H1 (cell line): ENCODE results near the gene LTBP3. TPM values are rescaled to one million over a fixed set of nuclear protein-coding genes. Genes with fewer than 3 reads are reported as not detected.

Experiments
- CTCF ChIA-PET: fragments of 300-600 bp; sonication (Branson Sonifier 250); formaldehyde crosslinking; loops from one replicate; lab custom pipeline; 2021; ENCODE audit not compliant: partially characterized antibody; lab: Charles Lee
- POLR2A ChIA-PET: fragments of 300-600 bp; sonication (Branson Sonifier 250); formaldehyde crosslinking; loops from one replicate; lab custom pipeline; 2021; ENCODE audit warnings: inconsistent platforms; ENCODE audit not compliant: partially characterized antibody; lab: Charles Lee
- DNase-seq, 2 experiments: peaks; one replicate each; pipeline versions ENCODE4 v3.0.0 to v3.0.0-alpha.2; 2010 to 2022; ENCODE audit warnings: low spot score in 2 of 2, low read depth in 1 of 2, mixed read lengths in 1 of 2
- FAIRE-seq: peaks from 2 replicates; lab custom pipeline; 2011; peaks lifted over from hg19 to GRCh38; lab: Jason Lieb, UNC
- H2AFZ ChIP-seq: 2 replicates; pipeline ENCODE4 v1.8.1; 2012; ENCODE audit warnings: low read length, inconsistent platforms
- H2AK5ac ChIP-seq: 2 replicates; pipeline ENCODE4 v1.6.1; 2013; ENCODE audit warnings: low read depth, low read length
- H2BK120ac ChIP-seq: replicated peaks from 2 replicates; pipeline ENCODE3; 2013; ENCODE audit warnings: low read depth, low read length, inconsistent platforms
- H2BK12ac ChIP-seq: 2 replicates; pipeline ENCODE4 v1.6.1; 2013; ENCODE audit warnings: low read depth, low read length
- H2BK15ac ChIP-seq: 2 replicates; pipeline ENCODE4 v1.6.1; 2013; ENCODE audit warnings: low read length
- H2BK20ac ChIP-seq: 2 replicates; pipeline ENCODE4 v1.6.1; 2013; ENCODE audit warnings: low read length
- H2BK5ac ChIP-seq: 2 replicates; pipeline ENCODE4 v1.6.1; 2013; ENCODE audit warnings: low read depth, low read length
- H3K14ac ChIP-seq: 2 replicates; pipeline ENCODE4 v1.6.1; 2013; ENCODE audit warnings: inconsistent platforms; ENCODE audit not compliant: insufficient read length
- H3K18ac ChIP-seq: 2 replicates; pipeline ENCODE4 v1.6.1; 2013; ENCODE audit warnings: low read length; ENCODE audit errors: extremely low read depth
- H3K23ac ChIP-seq: 2 replicates; pipeline ENCODE4 v1.6.1; 2013; ENCODE audit warnings: inconsistent platforms; ENCODE audit not compliant: insufficient read length
- H3K23me2 ChIP-seq: 2 replicates; pipeline ENCODE4 v1.6.1; 2013; ENCODE audit warnings: low read depth, low read length
- H3K27ac ChIP-seq: 2 replicates; pipeline ENCODE4 v1.6.1; 2011; ENCODE audit warnings: low read depth, low read length, inconsistent platforms
- H3K27me3 ChIP-seq, 4 experiments: replicated peaks in 1 of 4; 1 replicate in 1 of 4; 2 replicates in 3 of 4; pipeline versions ENCODE4 v1.6.1 to v1.8.1; 2011 to 2013; ENCODE audit warnings: low read length in 3 of 4, mild to moderate bottlenecking in 3 of 4, inconsistent platforms in 2 of 4, mixed read lengths in 2 of 4, moderate library complexity in 1 of 4; ENCODE audit not compliant: control insufficient read depth in 3 of 4, insufficient read depth in 3 of 4; ENCODE audit errors: extremely low read depth in 1 of 4
- H3K36me3 ChIP-seq, 4 experiments: 2 replicates each; pipeline versions ENCODE4 v1.6.1 to v1.8.1; 2011 to 2013; ENCODE audit warnings: mild to moderate bottlenecking in 4 of 4, low read length in 3 of 4, moderate library complexity in 2 of 4, control low read depth in 1 of 4, inconsistent platforms in 1 of 4; ENCODE audit not compliant: insufficient read depth in 4 of 4, control insufficient read depth in 2 of 4
- H3K4ac ChIP-seq: replicated peaks from 2 replicates; pipeline ENCODE3; 2013; ENCODE audit warnings: low read length, low read depth, mixed read lengths, inconsistent platforms; ENCODE audit not compliant: insufficient read length
- H3K4me1 ChIP-seq, 4 experiments: replicated peaks in 1 of 4; 1 replicate in 1 of 4; 2 replicates in 3 of 4; pipeline versions ENCODE4 v1.6.1 to v1.8.1; 2011 to 2013; ENCODE audit warnings: low read length in 3 of 4, inconsistent platforms in 2 of 4, mixed read lengths in 1 of 4; ENCODE audit not compliant: insufficient read depth in 4 of 4, control insufficient read depth in 3 of 4
- H3K4me2 ChIP-seq, 2 experiments: 2 replicates each; pipeline versions ENCODE4 v1.6.1 to v1.8.1; 2011 to 2013; ENCODE audit warnings: low read depth in 2 of 2, low read length in 2 of 2, control low read depth in 1 of 2, inconsistent platforms in 1 of 2, mild to moderate bottlenecking in 1 of 2; ENCODE audit not compliant: insufficient read depth in 1 of 2
- H3K4me3 ChIP-seq, 4 experiments: fragments of 200-600, 300-600 bp in 1 of 4; sonication (generic), shearing (Covaris generic), sonication (Bioruptor Twin) in 1 of 4; 2 replicates each; pipeline versions ENCODE4 v1.5.1 to v1.8.1; 2011 to 2016; ENCODE audit warnings: low read length in 4 of 4, low read depth in 3 of 4, control low read depth in 2 of 4, inconsistent platforms in 2 of 4, mild to moderate bottlenecking in 2 of 4, mixed read lengths in 1 of 4, moderate library complexity in 1 of 4; ENCODE audit not compliant: insufficient read depth in 2 of 4; ENCODE audit errors: extremely low read depth in 1 of 4
- H3K56ac ChIP-seq: replicated peaks from 2 replicates; pipeline ENCODE3; 2013; ENCODE audit warnings: low read depth, mild to moderate bottlenecking, mixed read lengths, low read length, inconsistent platforms; ENCODE audit not compliant: insufficient read length
- H3K79me1 ChIP-seq: 2 replicates; pipeline ENCODE4 v1.6.1; 2013; ENCODE audit warnings: low read depth, low read length, control low read depth
- H3K79me2 ChIP-seq, 2 experiments: 2 replicates each; pipeline versions ENCODE4 v1.6.1 to v1.8.1; 2012 to 2013; ENCODE audit warnings: low read length in 2 of 2, mild to moderate bottlenecking in 2 of 2, inconsistent platforms in 1 of 2; ENCODE audit not compliant: insufficient read depth in 2 of 2, control insufficient read depth in 1 of 2
- H3K9ac ChIP-seq, 4 experiments: replicated peaks in 1 of 4; 1 replicate in 1 of 4; 2 replicates in 3 of 4; pipeline versions ENCODE4 v1.6.1 to v1.8.1; 2011 to 2013; ENCODE audit warnings: low read depth in 3 of 4, low read length in 3 of 4, control low read depth in 2 of 4, mild to moderate bottlenecking in 2 of 4, moderate library complexity in 2 of 4, inconsistent platforms in 1 of 4; ENCODE audit errors: extremely low read depth in 1 of 4
- H3K9me3 ChIP-seq, 2 experiments: 2 replicates each; pipeline versions ENCODE4 v1.6.1 to v1.8.1; 2012 to 2013; ENCODE audit warnings: mild to moderate bottlenecking in 2 of 2, moderate library complexity in 2 of 2, control low read depth in 1 of 2, inconsistent platforms in 1 of 2, low read depth in 1 of 2, low read length in 1 of 2, mixed read lengths in 1 of 2; ENCODE audit not compliant: insufficient read depth in 2 of 2
- H4K20me1 ChIP-seq, 2 experiments: replicated peaks in 1 of 2; 2 replicates each; pipeline versions ENCODE3 to v1.8.1; 2011 to 2013; ENCODE audit warnings: inconsistent platforms in 2 of 2, low read length in 2 of 2, mild to moderate bottlenecking in 1 of 2; ENCODE audit not compliant: insufficient read depth in 2 of 2, control insufficient read depth in 1 of 2
- H4K5ac ChIP-seq: 2 replicates; pipeline ENCODE4 v1.6.1; 2013; ENCODE audit warnings: low read length, low read depth, mixed read lengths, inconsistent platforms; ENCODE audit not compliant: insufficient read length
- H4K8ac ChIP-seq: 2 replicates; pipeline ENCODE4 v1.8.0; 2013; ENCODE audit warnings: mild to moderate bottlenecking, moderate library complexity, low read length, inconsistent platforms; ENCODE audit not compliant: insufficient read depth; ENCODE audit errors: extremely low read depth
- H4K91ac ChIP-seq: replicated peaks from 2 replicates; pipeline ENCODE3; 2013; ENCODE audit warnings: low read length, mixed read lengths, inconsistent platforms; ENCODE audit not compliant: insufficient read length
- ASH2L ChIP-seq: fragments of 200-600, 300-600 bp; sonication (generic); IDR thresholded peaks from one replicate; pipeline ENCODE4 v1.7.1; 2017; ENCODE audit warnings: low read length
- CTBP2 ChIP-seq: IDR thresholded peaks from 2 replicates; pipeline ENCODE4 v1.7.0; 2011; ENCODE audit warnings: borderline replicate concordance, mild to moderate bottlenecking, moderate library complexity, mixed read lengths, low read length; ENCODE audit not compliant: insufficient read depth, insufficient read length
- KDM4A ChIP-seq: IDR thresholded peaks from one replicate; pipeline ENCODE4 v1.7.1; 2012; ENCODE audit warnings: low read depth, mild to moderate bottlenecking, moderate library complexity, low read length, inconsistent platforms; ENCODE audit not compliant: severe bottlenecking
- MAX ChIP-seq: IDR thresholded peaks from 2 replicates; pipeline ENCODE4 v1.6.1; 2012; ENCODE audit warnings: inconsistent platforms
- POLR2AphosphoS5 ChIP-seq: IDR thresholded peaks from 2 replicates; pipeline ENCODE4 v1.6.1; 2011; ENCODE audit warnings: low read depth, low read length
- TAF1 ChIP-seq: IDR thresholded peaks from 2 replicates; pipeline ENCODE4 v1.6.1; 2011; ENCODE audit warnings: mild to moderate bottlenecking, low read depth, low read length
- TEAD4 ChIP-seq: IDR thresholded peaks from 2 replicates; pipeline ENCODE4 v1.6.1; 2012; ENCODE audit warnings: low read depth, low read length, inconsistent platforms, mixed read lengths
- WGBS, 2 experiments: shearing (Covaris generic) in 1 of 2; methylation state at CpG; one replicate each; pipeline versions ENCODE4 v1.1.6 to v1.1.7; 2013 to 2015; ENCODE audit warnings: low lambda C conversion rate in 2 of 2, mixed read lengths in 2 of 2, inconsistent platforms in 1 of 2, low coverage in 1 of 2, missing lambda C conversion rate in 1 of 2; ENCODE audit not compliant: insufficient replicate concordance in 2 of 2, insufficient coverage in 1 of 2, insufficient read length in 1 of 2; ENCODE audit errors: extremely low coverage in 1 of 2, missing lambda C conversion rate in 1 of 2; 5-methylcytosine and 5-hydroxymethylcytosine counted together
- long read RNA-seq, 2 experiments: library from RNA in 1 of 2; library from capped mRNA in 1 of 2; stranded (forward); transcript quantifications; one replicate each; pipeline ENCODE4 v2.0.0, GENCODE V29; 2021; ENCODE audit warnings: inconsistent platforms in 1 of 2
- polyA minus RNA-seq, 3 experiments: library from RNA; depleted of rRNA, polyadenylated mRNA; stranded (reverse); fragments of >200 nt; gene quantifications; 1 replicate in 2 of 3; 2 replicates in 1 of 3; pipeline ENCODE4 v1.2.3, GENCODE V29; 2011
- polyA plus RNA-seq, 7 experiments: library from polyadenylated mRNA; depleted of rRNA in 3 of 7; stranded (reverse) in 5 of 7; unstranded in 2 of 7; fragments of >200 nt in 5 of 7; fragments of 200-250 nt in 2 of 7; gene quantifications; 1 replicate in 5 of 7; 2 replicates in 1 of 7; 4 replicates in 1 of 7; pipeline versions ENCODE4 v1.2.1 to v1.2.3, GENCODE V29; 2011 to 2013; ENCODE audit warnings: missing spikeins in 2 of 7, mixed read lengths in 2 of 7
- total RNA-seq: library from RNA; stranded (reverse); fragmentation: NEBNext Ultra II Directional; extraction: Animal tissue kit (Norgen Biotek cat#: 25700); gene quantifications from 2 replicates; pipeline ENCODE4 v1.2.1, GENCODE V29; 2021

LTBP3 gene
- total RNA-seq: 12.8 and 15.3 TPM in 2 replicates
- 17.8 and 25.2 TPM in 2 replicates for polyA plus RNA-seq (2011; rRNA removed)
- 16.0 TPM for polyA plus RNA-seq (2011; cell fraction: cytosol; rRNA removed)
- 71.4 TPM for polyA plus RNA-seq (2011; cell fraction: nucleus; rRNA removed)
- polyA plus RNA-seq (2012, experiment 1 of 2): 7.7 to 16.8 TPM (median 14.8 TPM) in 4 replicates
- 7.9 TPM for polyA plus RNA-seq (2012, experiment 2 of 2)
- 19.0 TPM for polyA plus RNA-seq (2013, experiment 1 of 2)
- 16.9 TPM for polyA plus RNA-seq (2013, experiment 2 of 2)
- polyA minus RNA-seq (2011; rRNA and poly(A)+ RNA removed): 2.7 and 4.8 TPM in 2 replicates
- polyA minus RNA-seq (2011; cell fraction: cytosol; rRNA and poly(A)+ RNA removed): 10.1 TPM
- 15.4 TPM for polyA minus RNA-seq (2011; cell fraction: nucleus; rRNA and poly(A)+ RNA removed)
- long read RNA-seq, experiment 1, partial matches to known transcripts: 9 of 12 reads
- long read RNA-seq, experiment 1, other reads (novel, unspliced or antisense): 1 of 12 reads
- long read RNA-seq, experiment 2, partial matches to known transcripts: 2 of 2 reads
- long read RNA-seq, experiment 2, other reads (novel, unspliced or antisense): 0 of 2 reads

GRCh38 chr11:65558002-65558929 is at the start of gene LTBP3:
Gene LTBP3, minus strand, starts transcription at chr11:65558359. Its CDS starts 400 bp downstream, at chr11:65557959.
- H3K18ac ChIP-seq: peak within 1 kb of the TSS; percentile 87
- H3K4me1 ChIP-seq: peaks cover 0 to 51% (median 39%) of the 10 kb centered on the region in 4 experiments; a peak in 6 of 7 replicates
- H3K56ac ChIP-seq: no peak within 1 kb of the TSS
- H3K27ac ChIP-seq: no peak within 1 kb of the TSS
- peaks cover 10% of the 10 kb centered on the region; the same call in 1 of the 2 replicates for H3K23me2 ChIP-seq
- peak within 1 kb of the TSS; percentile 24 for H4K5ac ChIP-seq
- H3K79me1 ChIP-seq: no peaks in the 10 kb centered on the region
- H3K4ac ChIP-seq: no peak within 1 kb of the TSS
- H2BK15ac ChIP-seq: peak within 1 kb of the TSS; percentile 46; the same call in 1 of the 2 replicates
- peak within 1 kb of the TSS; percentile 69 for H4K91ac ChIP-seq
- DNase-seq (peak in 1 of 2 experiments; percentile 72), FAIRE-seq (no peak)
- no peak within 1 kb of the TSS; the same call in 1 of the 2 replicates for H2BK5ac ChIP-seq
- ChIA-PET CTCF (interaction anchor here (0.7 to 16.3 kb wide), 10 partner anchors 12 to 72 kb away, joined by 3 to 284 read pairs (median 4); partner anchors contain the start of genes EHBP1L1, FAM89B, KCNK7 and ZNRD2), POLR2A (interaction anchor here (0.7 to 2.8 kb wide), 5 partner anchors 12 to 53 kb away, joined by 3 to 14 read pairs (median 4); partner anchors contain the start of genes FAM89B, SCYL1 and ZNRD2)
- H4K20me1 ChIP-seq: no peaks in the 10 kb centered on the region
- peak within 1 kb of the TSS; percentile 39 to 77 (median 48) for H3K4me3 ChIP-seq
- peaks cover 0 to 32% (median 21%) of the 10 kb centered on the region in 4 experiments; a peak in 5 of 7 replicates for H3K27me3 ChIP-seq
- peak within 1 kb of the TSS; percentile 61; the same call in 1 of the 2 replicates for H2BK20ac ChIP-seq
- H3K79me2 ChIP-seq: no peaks in the 10 kb centered on the region
- H3K9me3 ChIP-seq: no peaks in the 10 kb centered on the region
- peak within 1 kb of the TSS; percentile 29 for H2BK120ac ChIP-seq
- H4K8ac ChIP-seq: peak within 1 kb of the TSS; percentile 90
- H3K14ac ChIP-seq: no peak within 1 kb of the TSS
- peak within 1 kb of the TSS; percentile 62 to 84 for H3K4me2 ChIP-seq
- peak within 1 kb of the TSS in 2 of 4 experiments; percentile 39 to 43; a peak in 2 of 7 replicates for H3K9ac ChIP-seq
- 6% methylated on average over 12 of the region's 79 CpGs; no CpG with 5 or more reads in 1 of the 2 experiments for WGBS, 2 experiments
- TF ChIP-seq KDM4A (peak; percentile 36), ASH2L (peak; percentile 9), TEAD4 (peak; percentile 62), POLR2AphosphoS5 (no peak), MAX (no peak), CTBP2 (no peak), TAF1 (peak; percentile 23; the same call in 1 of the 2 replicates)
- H2AFZ ChIP-seq: peak within 1 kb of the TSS; percentile 36; the same call in 1 of the 2 replicates
- no peak within 1 kb of the TSS; the same call in 1 of the 2 replicates for H2AK5ac ChIP-seq
- no peak within 1 kb of the TSS for H3K23ac ChIP-seq
- H2BK12ac ChIP-seq: peak within 1 kb of the TSS; percentile 84; the same call in 1 of the 2 replicates
- H3K36me3 ChIP-seq: no peaks in the 10 kb centered on the region
